Hepatocyte (in vitro differentiated cells): ENCODE measurements around the gene TPCN2. TPM values are rescaled to one million over a fixed set of nuclear protein-coding genes. Genes with fewer than 3 reads are reported as not detected.

Experiments used
- DNase-seq: peaks from one replicate; pipeline ENCODE4 v3.0.0-alpha.2; 2016; ENCODE audit warnings: low spot score
- H2AFZ ChIP-seq: fragments of 200-600 bp; sonication (generic); 2 replicates; pipeline ENCODE4 v1.6.0; 2016; ENCODE audit warnings: antibody characterized with exemption, mild to moderate bottlenecking
- H3K27ac ChIP-seq: fragments of 200-600 bp; sonication (generic); 2 replicates; pipeline ENCODE4 v1.5.1; 2016; ENCODE audit warnings: mild to moderate bottlenecking
- H3K27me3 ChIP-seq: fragments of 200-600 bp; sonication (generic); 2 replicates; pipeline ENCODE4 v1.6.1; 2016
- H3K36me3 ChIP-seq: fragments of 200-600 bp; sonication (generic); replicated peaks from 2 replicates; pipeline ENCODE4 v1.5.1; 2016; ENCODE audit warnings: low read depth; ENCODE audit not compliant: insufficient read depth
- H3K4me1 ChIP-seq: fragments of 200-600 bp; sonication (generic); 2 replicates; pipeline ENCODE4 v1.5.1; 2016; ENCODE audit warnings: mild to moderate bottlenecking, moderate library complexity; ENCODE audit not compliant: insufficient read depth
- H3K4me2 ChIP-seq: fragments of 200-600 bp; sonication (generic); 2 replicates; pipeline ENCODE4 v1.6.0; 2016
- H3K4me3 ChIP-seq: fragments of 200-600 bp; sonication (generic); 2 replicates; pipeline ENCODE4 v1.5.1; 2016; ENCODE audit warnings: mild to moderate bottlenecking
- H3K79me2 ChIP-seq: fragments of 200-600 bp; sonication (generic); 2 replicates; pipeline ENCODE4 v1.6.0; 2017; ENCODE audit warnings: mild to moderate bottlenecking
- H3K9me2 ChIP-seq: fragments of 200-600 bp; sonication (generic); replicated peaks from 2 replicates; pipeline ENCODE4 v1.6.0; 2017; ENCODE audit warnings: mild to moderate bottlenecking; ENCODE audit not compliant: insufficient read depth
- H3K9me3 ChIP-seq: fragments of 200-600 bp; sonication (generic); 2 replicates; pipeline ENCODE4 v1.5.1; 2016; ENCODE audit warnings: low read depth, mild to moderate bottlenecking
- H4K20me1 ChIP-seq: fragments of 200-600 bp; sonication (generic); 2 replicates; pipeline ENCODE4 v1.6.0; 2016; ENCODE audit warnings: mild to moderate bottlenecking; ENCODE audit not compliant: insufficient read depth, poor library complexity, severe bottlenecking
- EZH2 ChIP-seq: fragments of 200-600 bp; sonication (generic); IDR thresholded peaks from 2 replicates; pipeline ENCODE4 v1.6.1; 2016; ENCODE audit warnings: antibody characterized with exemption, mild to moderate bottlenecking, borderline replicate concordance
- EZH2phosphoT487 ChIP-seq: fragments of 200-600 bp; sonication (generic); IDR thresholded peaks from one replicate; pipeline ENCODE4 v1.6.1; 2018; ENCODE audit warnings: antibody characterized with exemption, mild to moderate bottlenecking, low read depth, moderate library complexity; ENCODE audit not compliant: unreplicated experiment, severe bottlenecking
- WGBS: methylation state at CpG from one replicate; pipeline ENCODE4 v1.1.6; 2016; ENCODE audit warnings: low lambda C conversion rate; ENCODE audit errors: missing lambda C conversion rate; 5-methylcytosine and 5-hydroxymethylcytosine counted together
- polyA plus RNA-seq: library from polyadenylated mRNA; unstranded; fragments of >200 nt; fragmentation: Nextera tagmentation; extraction: Ambion mirVana; gene quantifications from 2 replicates; pipeline ENCODE4 v1.2.1, GENCODE V29; 2016
- total RNA-seq: library from RNA; depleted of rRNA; stranded (reverse); fragments of >200 nt; gene quantifications from 2 replicates; pipeline ENCODE4 v1.2.3, GENCODE V29; 2014
- TF ChIP-seq, protein P1 (sequence below): fragments of 200-600 bp; sonication (generic); IDR thresholded peaks from 2 replicates; pipeline ENCODE4 v1.5.1; 2016; ENCODE audit warnings: antibody characterized with exemption, mild to moderate bottlenecking; ENCODE audit not compliant: poor library complexity

Gene TPCN2
- total and polyA plus RNA-seq, 2 experiments from 2014 or later, result 16.6 to 21.3 TPM

GRCh38 chr11:69096473-69096872 is 47.7 kb downstream of the TPCN2 start:
- Histone ChIP-seq H3K36me3 (no peaks in the 10 kb centered on the region), H3K9me2 (no peaks in the 10 kb centered on the region), H3K27me3 (no peaks in the 10 kb centered on the region), H2AFZ (no peak overlapping the region), H4K20me1 (no peaks in the 10 kb centered on the region), H3K4me2 (no peak overlapping the region), H3K27ac (no peak overlapping the region), H3K4me3 (no peak overlapping the region), H3K79me2 (no peaks in the 10 kb centered on the region), H3K4me1 (no peaks in the 10 kb centered on the region), H3K9me3 (no peaks in the 10 kb centered on the region)
- DNase-seq, result no peak
- no peak for TF ChIP-seq EZH2phosphoT487
- TF ChIP-seq, protein P1, sequence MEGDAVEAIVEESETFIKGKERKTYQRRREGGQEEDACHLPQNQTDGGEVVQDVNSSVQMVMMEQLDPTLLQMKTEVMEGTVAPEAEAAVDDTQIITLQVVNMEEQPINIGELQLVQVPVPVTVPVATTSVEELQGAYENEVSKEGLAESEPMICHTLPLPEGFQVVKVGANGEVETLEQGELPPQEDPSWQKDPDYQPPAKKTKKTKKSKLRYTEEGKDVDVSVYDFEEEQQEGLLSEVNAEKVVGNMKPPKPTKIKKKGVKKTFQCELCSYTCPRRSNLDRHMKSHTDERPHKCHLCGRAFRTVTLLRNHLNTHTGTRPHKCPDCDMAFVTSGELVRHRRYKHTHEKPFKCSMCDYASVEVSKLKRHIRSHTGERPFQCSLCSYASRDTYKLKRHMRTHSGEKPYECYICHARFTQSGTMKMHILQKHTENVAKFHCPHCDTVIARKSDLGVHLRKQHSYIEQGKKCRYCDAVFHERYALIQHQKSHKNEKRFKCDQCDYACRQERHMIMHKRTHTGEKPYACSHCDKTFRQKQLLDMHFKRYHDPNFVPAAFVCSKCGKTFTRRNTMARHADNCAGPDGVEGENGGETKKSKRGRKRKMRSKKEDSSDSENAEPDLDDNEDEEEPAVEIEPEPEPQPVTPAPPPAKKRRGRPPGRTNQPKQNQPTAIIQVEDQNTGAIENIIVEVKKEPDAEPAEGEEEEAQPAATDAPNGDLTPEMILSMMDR, result no peak
- WGBS, result 96% methylated on average over 13 of the region's 13 CpGs

GRCh38 chr11:69097263-69097662 is 48.5 kb downstream of the TPCN2 start:
- no peaks in the 10 kb centered on the region for H3K27me3 ChIP-seq
- H3K4me3 ChIP-seq, result no peak overlapping the region
- H3K27ac ChIP-seq, result no peak overlapping the region
- 91% methylated on average over 15 of the region's 16 CpGs for WGBS
- no peak for DNase-seq
- H3K79me2 ChIP-seq, result no peaks in the 10 kb centered on the region
- no peaks in the 10 kb centered on the region for H4K20me1 ChIP-seq
- no peaks in the 10 kb centered on the region for H3K9me3 ChIP-seq
- TF ChIP-seq, protein P1, result no peak
- TF ChIP-seq EZH2 (no peak), EZH2phosphoT487 (no peak)
- H3K4me1 ChIP-seq, result peaks cover 3% of the 10 kb centered on the region
- no peaks in the 10 kb centered on the region for H3K36me3 ChIP-seq
- H2AFZ ChIP-seq, result no peak overlapping the region
- H3K9me2 ChIP-seq, result no peaks in the 10 kb centered on the region
- H3K4me2 ChIP-seq, result no peak overlapping the region

- no peaks in the 10 kb centered on the region for H3K79me2 ChIP-seq
- no peaks in the 10 kb centered on the region for H4K20me1 ChIP-seq
- no peak for DNase-seq
- no peaks in the 10 kb centered on the region for H3K9me3 ChIP-seq
- WGBS, result 86% methylated on average over 17 of the region's 17 CpGs
- H3K4me2 ChIP-seq, result no peak overlapping the region
- TF ChIP-seq, protein P1, result no peak
- TF ChIP-seq EZH2phosphoT487 (no peak), EZH2 (no peak)
- H3K27me3 ChIP-seq, result no peaks in the 10 kb centered on the region
- H2AFZ ChIP-seq, result no peak overlapping the region
- H3K9me2 ChIP-seq, result no peaks in the 10 kb centered on the region
- H3K4me1 ChIP-seq, result peaks cover 3% of the 10 kb centered on the region
- H3K27ac ChIP-seq, result no peak overlapping the region
- no peak overlapping the region for H3K4me3 ChIP-seq
- H3K36me3 ChIP-seq, result no peaks in the 10 kb centered on the region
Measured at GRCh38 chr11:69099180-69099579, 50.4 kb downstream of the TPCN2 start.

- no peak overlapping the region for H3K27ac ChIP-seq
- no peak overlapping the region for H2AFZ ChIP-seq
- H3K79me2 ChIP-seq, result no peaks in the 10 kb centered on the region
- H3K4me2 ChIP-seq, result no peak overlapping the region
- 92% methylated on average over 13 of the region's 13 CpGs for WGBS
- no peaks in the 10 kb centered on the region for H3K9me3 ChIP-seq
- H3K4me3 ChIP-seq, result no peak overlapping the region
- no peaks in the 10 kb centered on the region for H3K9me2 ChIP-seq
- no peaks in the 10 kb centered on the region for H3K27me3 ChIP-seq
- H3K4me1 ChIP-seq, result peaks cover 3% of the 10 kb centered on the region
- no peak for DNase-seq
- TF ChIP-seq EZH2, result no peak
- TF ChIP-seq EZH2phosphoT487, result no peak
- TF ChIP-seq, protein P1, result no peak
- H3K36me3 ChIP-seq, result no peaks in the 10 kb centered on the region
- H4K20me1 ChIP-seq, result no peaks in the 10 kb centered on the region
Measured at GRCh38 chr11:69100454-69101114, 51.9 kb downstream of the TPCN2 start.
